Activated naive CD4-positive, alpha-beta T cell treated with anti-CD3 and anti-CD28 coated beads, Interleukin-2, amount 50 U/mL, for 72 hours (primary cell): ENCODE data around the gene TST. TPM values are rescaled to one million over a fixed set of nuclear protein-coding genes. Genes with fewer than 3 reads are reported as not detected.

Source experiments
- ATAC-seq, 2 donors: fragments of 150-1000 bp; cut with Tn5 transposase; 2 replicates each; pipeline ENCODE4 v1.10.0; 2021; ENCODE audit warnings: mild to moderate bottlenecking in 2 of 2, moderate library complexity in 2 of 2
- DNase-seq, 2 donors: peaks; one replicate each; pipeline ENCODE4 v3.0.0; 2021 to 2022; ENCODE audit warnings: low spot score in 2 of 2
- H3K27ac Mint-ChIP-seq, 2 donors: one replicate each; pipeline ENCODE4 v1.8.0; 2022; ENCODE audit warnings: mild to moderate bottlenecking in 2 of 2, mixed read lengths in 2 of 2
- H3K36me3 Mint-ChIP-seq, 2 donors: one replicate each; pipeline ENCODE4 v1.8.0; 2022; ENCODE audit warnings: mixed read lengths in 2 of 2
- H3K9me3 Mint-ChIP-seq, 2 donors: one replicate each; pipeline ENCODE4 v1.8.0; 2022; ENCODE audit warnings: mixed read lengths in 2 of 2
- total RNA-seq, 2 donors: library from RNA; stranded (reverse); gene quantifications; one replicate each; pipeline ENCODE4 v1.2.3, GENCODE V29; 2022

TST gene
- total RNA-seq, 2 donors from 2014 or later: 5.1 to 5.3 TPM

GRCh38 chr22:36963302-36963701, 55.9 kb downstream of the TST start:
- DNase-seq: no peak
- no peak for ATAC-seq
- Mint-ChIP-seq H3K36me3 (no peaks in the 10 kb centered on the region), H3K9me3 (peaks cover 4 to 5% of the 10 kb centered on the region in 2 donors), H3K27ac (no peak overlapping the region)

GRCh38 chr22:36961626-36962025, 57.6 kb downstream of the TST start:
- DNase-seq (no peak), ATAC-seq (no peak)
- peaks cover 4% of the 10 kb centered on the region in 2 donors for H3K36me3 Mint-ChIP-seq
- no peak overlapping the region for H3K27ac Mint-ChIP-seq
- H3K9me3 Mint-ChIP-seq: peaks cover 9 to 11% of the 10 kb centered on the region in 2 donors

Other genes with a start within 250 kb of the TST start
- 10 to 100 TPM; 20.8 to 23.3 TPM for gene IFT27, start 243.3 kb downstream of the TST start, total RNA-seq
- not detected for gene PVALB, start 202.4 kb downstream of the TST start, total RNA-seq
- gene NCF4, start 158.4 kb downstream of the TST start, total RNA-seq: 1 to 10 TPM; 2.9 to 7.0 TPM
- 1 to 10 TPM in 1 of 2 donors, under 1 TPM in 1; 0.87 to 1.4 TPM for gene CSF2RB, start 105.8 kb downstream of the TST start, total RNA-seq
- 10 to 100 TPM; 20.9 to 23.2 TPM for gene MPST, start 295 bp upstream of the TST start, total RNA-seq
- gene KCTD17, start 32.3 kb upstream of the TST start, total RNA-seq: 10 to 100 TPM; 20.0 to 35.7 TPM
- gene TMPRSS6, start 90.3 kb upstream of the TST start, total RNA-seq: 10 to 100 TPM in 1 of 2 donors, 1 to 10 TPM in 1; 8.7 to 27.8 TPM
- gene IL2RB, start 130.5 kb upstream of the TST start, total RNA-seq: 100 to 1,000 TPM; 170 to 253 TPM
- gene C1QTNF6, start 168.8 kb upstream of the TST start, total RNA-seq: 10 to 100 TPM; 13.8 to 14.5 TPM
- 10 to 100 TPM in 1 of 2 donors, 1 to 10 TPM in 1; 5.2 to 28.1 TPM for gene SSTR3, start 193.0 kb upstream of the TST start, total RNA-seq
- gene RAC2, start 224.8 kb upstream of the TST start, total RNA-seq: 100 to 1,000 TPM; 655 to 769 TPM